GM23248 (cell line): ENCODE results near the gene HSPD1. TPM values are rescaled to one million over a fixed set of nuclear protein-coding genes. Genes with fewer than 3 reads are reported as not detected.

Experiments
- DNase-seq: peaks from one replicate; pipeline ENCODE4 v3.0.0-alpha.2; 2015
- H2AFZ ChIP-seq: fragments of 200-600 bp; sonication (generic); 2 replicates; pipeline ENCODE4 v1.6.1; 2016; ENCODE audit warnings: antibody characterized with exemption
- H3F3A ChIP-seq: fragments of 200-600 bp; sonication (generic); 2 replicates; pipeline ENCODE4 v1.6.1; 2016; ENCODE audit warnings: mild to moderate bottlenecking, antibody characterized with exemption, mixed run types; ENCODE audit not compliant: insufficient read depth
- H3K27ac ChIP-seq: fragments of 200-600 bp; sonication (generic); 2 replicates; pipeline ENCODE4 v1.5.1; 2016; ENCODE audit warnings: mild to moderate bottlenecking
- H3K27me3 ChIP-seq: fragments of 200-600 bp; sonication (generic); replicated peaks from 2 replicates; pipeline ENCODE4 v1.6.1; 2016; ENCODE audit warnings: mild to moderate bottlenecking; ENCODE audit not compliant: insufficient read depth
- H3K36me3 ChIP-seq: fragments of 200-600 bp; sonication (generic); 2 replicates; pipeline ENCODE4 v1.6.1; 2016; ENCODE audit warnings: low read depth, mild to moderate bottlenecking
- H3K4me1 ChIP-seq: fragments of 200-600 bp; sonication (generic); 2 replicates; pipeline ENCODE4 v1.6.1; 2016; ENCODE audit warnings: mild to moderate bottlenecking; ENCODE audit not compliant: insufficient read depth
- H3K4me2 ChIP-seq: fragments of 200-600 bp; sonication (generic); one replicate; pipeline ENCODE4 v1.6.1; 2016; ENCODE audit warnings: mild to moderate bottlenecking; ENCODE audit not compliant: unreplicated experiment
- H3K4me3 ChIP-seq: fragments of 200-600 bp; sonication (generic); 2 replicates; pipeline ENCODE4 v1.5.1; 2016; ENCODE audit warnings: mild to moderate bottlenecking
- H3K79me2 ChIP-seq: fragments of 200-600 bp; sonication (generic); 2 replicates; pipeline ENCODE4 v1.6.1; 2016; ENCODE audit warnings: mild to moderate bottlenecking; ENCODE audit not compliant: insufficient read depth
- H3K9ac ChIP-seq: fragments of 200-600 bp; sonication (generic); 2 replicates; pipeline ENCODE4 v1.6.1; 2016; ENCODE audit warnings: mild to moderate bottlenecking
- H3K9me2 ChIP-seq: fragments of 200-600 bp; sonication (generic); 2 replicates; pipeline ENCODE4 v1.6.1; 2016; ENCODE audit warnings: mixed run types, mild to moderate bottlenecking, moderate library complexity; ENCODE audit not compliant: insufficient read depth
- H3K9me3 ChIP-seq: fragments of 200-600 bp; sonication (generic); one replicate; pipeline ENCODE4 v1.6.1; 2017; ENCODE audit warnings: low read depth
- H4K20me1 ChIP-seq: fragments of 200-600 bp; sonication (generic); 2 replicates; pipeline ENCODE4 v1.6.0; 2016; ENCODE audit not compliant: insufficient read depth
- EZH2 ChIP-seq: fragments of 200-600 bp; sonication (generic); IDR thresholded peaks from 2 replicates; pipeline ENCODE4 v1.6.1; 2018; ENCODE audit warnings: antibody characterized with exemption, mild to moderate bottlenecking; ENCODE audit not compliant: insufficient read depth, poor library complexity, severe bottlenecking
- EZH2phosphoT487 ChIP-seq: fragments of 200-600 bp; sonication (generic); IDR thresholded peaks from 2 replicates; pipeline ENCODE4 v1.6.1; 2018; ENCODE audit warnings: antibody characterized with exemption, moderate library complexity, mild to moderate bottlenecking, low read depth; ENCODE audit not compliant: insufficient read depth
- WGBS, 2 experiments: methylation state at CpG; one replicate each; pipeline ENCODE4 v1.1.6; 2015 to 2017; ENCODE audit warnings: low lambda C conversion rate in 2 of 2, low coverage in 1 of 2; ENCODE audit errors: missing lambda C conversion rate in 2 of 2; 5-methylcytosine and 5-hydroxymethylcytosine counted together
- in situ Hi-C: fragments of 300-500 bp; cut with MboI; formaldehyde crosslinking; loops from 2 replicates; pipeline ENCODE4 v1.15.0; 2020
- polyA plus RNA-seq: library from polyadenylated mRNA; unstranded; fragments of >200 nt; fragmentation: Nextera tagmentation; extraction: Ambion mirVana; gene quantifications from 2 replicates; pipeline ENCODE4 v1.2.1, GENCODE V29; 2016
- total RNA-seq: library from RNA; depleted of rRNA; stranded (reverse); fragments of >200 nt; shearing (Covaris generic); gene quantifications from 2 replicates; pipeline ENCODE4 v1.2.3, GENCODE V29; 2014

Gene HSPD1
- total and polyA plus RNA-seq, 2 experiments from 2014 or later = 151 to 214 TPM

- Histone ChIP-seq H3K9ac (no peak overlapping the region), H3K4me1 (peaks cover 29% of the 10 kb centered on the region), H3K79me2 (peaks cover 98% of the 10 kb centered on the region), H3K36me3 (peaks cover 35% of the 10 kb centered on the region), H3K27ac (peak overlapping the region; percentile 26; the same call in 1 of the 2 replicates), H3K4me3 (no peak overlapping the region), H4K20me1 (peaks cover 4% of the 10 kb centered on the region; the same call in 1 of the 2 replicates), H3K4me2 (peak overlapping the region; percentile 12), H3K27me3 (no peaks in the 10 kb centered on the region), H3K9me3 (no peaks in the 10 kb centered on the region), H2AFZ (no peak overlapping the region), H3K9me2 (no peaks in the 10 kb centered on the region), H3F3A (peaks cover 18% of the 10 kb centered on the region; the same call in 1 of the 2 replicates)
- in situ Hi-C loops = no loop called here
- TF ChIP-seq EZH2 (no peak), EZH2phosphoT487 (no peak)
- peak; percentile 77 for DNase-seq
- 32 to 36% methylated on average over 2 of the region's 2 CpGs for WGBS, 2 experiments
Observed at GRCh38 chr2:197461057-197461456, 38.6 kb downstream of the HSPD1 start.

GRCh38 chr2:197460649-197461048, 39.0 kb downstream of the HSPD1 start:
- Histone ChIP-seq H2AFZ (no peak overlapping the region), H3K9me2 (no peaks in the 10 kb centered on the region), H4K20me1 (peaks cover 5% of the 10 kb centered on the region; the same call in 1 of the 2 replicates), H3K4me3 (no peak overlapping the region), H3K4me2 (peak overlapping the region; percentile 12), H3K9me3 (no peaks in the 10 kb centered on the region), H3K9ac (no peak overlapping the region), H3F3A (peaks cover 18% of the 10 kb centered on the region; the same call in 1 of the 2 replicates), H3K27me3 (no peaks in the 10 kb centered on the region), H3K36me3 (peaks cover 31% of the 10 kb centered on the region), H3K27ac (peak overlapping the region; percentile 7; the same call in 1 of the 2 replicates), H3K79me2 (peaks cover 98% of the 10 kb centered on the region), H3K4me1 (peaks cover 29% of the 10 kb centered on the region)
- in situ Hi-C loops = no loop called here
- 82 to 91% methylated on average over 4 of the region's 4 CpGs for WGBS, 2 experiments
- no peak for TF ChIP-seq EZH2
- DNase-seq = no peak

- Histone ChIP-seq H4K20me1 (peaks cover 17% of the 10 kb centered on the region; the same call in 1 of the 2 replicates), H3K9me3 (no peaks in the 10 kb centered on the region), H3K4me2 (peak overlapping the region; percentile 97), H3K4me3 (peak overlapping the region; percentile 90; the same call in 1 of the 2 replicates), H3K36me3 (peaks cover 6% of the 10 kb centered on the region; the same call in 1 of the 2 replicates), H3K27ac (no peak overlapping the region), H3K79me2 (peaks cover 66% of the 10 kb centered on the region), H3K9me2 (no peaks in the 10 kb centered on the region), H3K9ac (no peak overlapping the region), H3F3A (peaks cover 25% of the 10 kb centered on the region), H2AFZ (no peak overlapping the region), H3K4me1 (peaks cover 28% of the 10 kb centered on the region), H3K27me3 (no peaks in the 10 kb centered on the region)
- no peak for DNase-seq
- WGBS, 2 experiments = 90 to 100% methylated on average over 1 of the region's 1 CpG
- in situ Hi-C loops = no loop called here
- TF ChIP-seq EZH2phosphoT487 = no peak
Observed at GRCh38 chr2:197455428-197455827, 44.2 kb downstream of the HSPD1 start.

- no peak for DNase-seq
- Histone ChIP-seq H3K4me2 (peak overlapping the region; percentile 97), H3K27ac (peak overlapping the region; percentile 100), H4K20me1 (peaks cover 17% of the 10 kb centered on the region; the same call in 1 of the 2 replicates), H3K9me3 (no peaks in the 10 kb centered on the region), H3K27me3 (no peaks in the 10 kb centered on the region), H3K4me1 (peaks cover 27% of the 10 kb centered on the region), H3K4me3 (peak overlapping the region; percentile 90), H2AFZ (no peak overlapping the region), H3K9me2 (no peaks in the 10 kb centered on the region), H3K79me2 (peaks cover 61% of the 10 kb centered on the region), H3F3A (peaks cover 25% of the 10 kb centered on the region), H3K9ac (peak overlapping the region; percentile 99), H3K36me3 (peaks cover 2% of the 10 kb centered on the region; the same call in 1 of the 2 replicates)
- TF ChIP-seq EZH2 (no peak), EZH2phosphoT487 (no peak)
- 97 to 99% methylated on average over 2 of the region's 2 CpGs for WGBS, 2 experiments
- in situ Hi-C loops = no loop called here
Observed at GRCh38 chr2:197454923-197455322, 44.7 kb downstream of the HSPD1 start.
